ENCODE measurements around the gene NANOS2. TPM values are rescaled to one million over a fixed set of nuclear protein-coding genes. Genes with fewer than 3 reads are reported as not detected.

NANOS2 gene
- total RNA-seq (not detected), polyA plus RNA-seq (not detected)
- long read RNA-seq, donor 1 = 0 reads
- long read RNA-seq, donor 2 = 0 reads

DNA sequence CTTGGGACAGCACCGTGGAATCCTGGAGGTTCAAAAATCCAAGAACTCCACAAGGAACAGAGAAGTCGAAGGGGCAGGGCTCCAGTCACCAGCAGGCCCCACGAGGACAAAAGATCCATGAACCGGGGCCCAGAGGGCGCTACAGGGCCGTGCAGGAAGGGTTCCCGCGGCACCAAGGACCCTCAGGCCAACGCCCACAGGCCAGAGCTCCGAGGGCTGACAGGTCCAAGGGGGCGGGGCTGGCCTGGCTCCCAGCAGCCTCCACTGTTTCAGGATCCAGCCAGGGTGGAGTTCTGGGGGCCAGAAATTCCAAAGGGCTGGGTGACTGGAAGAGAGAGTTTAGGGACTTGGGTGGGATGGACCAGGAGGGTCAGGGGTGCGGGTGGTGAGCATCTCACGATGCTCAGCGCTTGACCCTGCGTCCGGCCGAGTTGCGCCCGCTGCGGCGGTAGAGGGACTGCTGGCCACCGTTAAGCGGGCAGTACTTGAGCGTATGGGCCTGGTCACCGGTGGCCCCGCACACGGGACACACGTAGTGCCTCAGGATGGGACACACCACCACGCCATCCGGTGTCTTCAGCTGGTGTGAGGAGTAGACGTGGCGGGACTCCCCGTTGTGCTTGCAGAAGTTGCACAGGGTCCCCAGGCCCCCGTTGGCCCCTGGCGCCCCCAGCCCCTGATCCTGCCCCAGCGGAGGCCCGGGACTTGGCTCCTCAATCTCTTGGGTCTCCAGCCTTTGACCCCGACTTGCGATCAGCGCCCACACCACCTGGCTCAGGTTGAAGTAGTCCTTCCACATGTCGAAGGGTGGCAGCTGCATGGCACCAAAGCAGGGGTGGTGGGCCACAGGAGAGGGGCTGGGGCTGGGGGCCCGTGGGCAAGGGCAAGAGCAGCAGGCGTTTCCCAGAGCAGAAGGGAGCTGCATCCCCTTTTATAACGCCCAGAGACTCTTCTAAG lies at the start of gene NANOS2:
TSS of gene NANOS2 (minus strand) at position 905 of the 957 bp plus-strand sequence. CDS start at position 820, 85 bp downstream.
- no peak for DNase-seq
- Histone ChIP-seq H3K36me3 (ENCODE audit: control insufficient read depth in 1 of 2, insufficient read depth in 2 of 2, low read length in 1 of 2) (no peaks in the 10 kb centered on the region), H3K27me3 (ENCODE audit: control insufficient read depth in 1 of 2, insufficient read depth in 2 of 2, low read length in 1 of 2) (no peaks in the 10 kb centered on the region), H3K4me1 (ENCODE audit: control insufficient read depth in 1 of 2, insufficient read depth in 2 of 2, low read length in 2 of 2) (no peaks in the 10 kb centered on the region), H3K4me3 (ENCODE audit: low read length in 2 of 2) (no peak within 1 kb of the TSS), H3K27ac (ENCODE audit: low read depth in 1 of 2, low read length in 2 of 2) (no peak within 1 kb of the TSS), H3K9me3 (ENCODE audit: control insufficient read depth, low read length) (no peaks in the 10 kb centered on the region)
- intact Hi-C loops (cut with DNase I) = no loop called here
- no peak for ATAC-seq (ENCODE audit: low FRiP score)
- 52 to 59% methylated on average over 43 to 44 of the region's 44 CpGs for WGBS, 2 donors

DNA sequence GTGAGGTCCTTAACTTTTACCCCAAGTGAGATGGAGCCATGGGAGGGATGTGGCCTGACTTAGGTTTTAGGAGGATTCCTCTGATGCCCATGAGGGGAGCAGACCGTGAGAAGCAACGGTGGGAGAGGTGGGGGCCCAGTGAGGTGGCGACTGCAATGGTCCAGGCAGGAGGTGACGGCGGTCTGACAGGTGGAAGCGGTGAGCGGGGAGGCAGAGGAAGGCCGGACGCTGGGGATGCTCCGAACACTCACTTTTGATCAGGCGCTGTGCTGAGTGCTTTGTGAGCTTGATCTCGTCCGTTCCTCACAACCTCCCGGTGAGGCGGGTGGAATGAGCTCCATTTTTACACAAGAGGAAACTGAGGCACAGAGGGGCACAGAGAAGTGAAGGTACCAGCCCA lies 47.4 kb upstream of the NANOS2 start:
- Histone ChIP-seq H3K9me3 (ENCODE audit: control insufficient read depth, low read length) (no peaks in the 10 kb centered on the region), H3K27ac (ENCODE audit: low read depth in 1 of 2, low read length in 2 of 2) (no peak overlapping the region), H3K36me3 (ENCODE audit: control insufficient read depth in 1 of 2, insufficient read depth in 2 of 2, low read length in 1 of 2) (no peaks in the 10 kb centered on the region), H3K4me3 (ENCODE audit: low read length in 2 of 2) (no peak overlapping the region), H3K4me1 (ENCODE audit: control insufficient read depth in 1 of 2, insufficient read depth in 2 of 2, low read length in 2 of 2) (no peaks in the 10 kb centered on the region), H3K27me3 (ENCODE audit: control insufficient read depth in 1 of 2, insufficient read depth in 2 of 2, low read length in 1 of 2) (no peaks in the 10 kb centered on the region)
- 81 to 85% methylated on average over 15 of the region's 15 CpGs for WGBS, 2 donors
- ATAC-seq (ENCODE audit: low FRiP score) = no peak
- DNase-seq = no peak
- intact Hi-C loops (cut with DNase I) = no loop called here

GRCh38 chr19:45960595-45961235 lies 46.1 kb upstream of the NANOS2 start:
- intact Hi-C loops (cut with DNase I) = no loop called here
- H3K9me3 ChIP-seq (ENCODE audit: control insufficient read depth, low read length) = no peaks in the 10 kb centered on the region
- H3K4me3 ChIP-seq (ENCODE audit: low read length in 2 of 2) = no peak overlapping the region
- H3K27ac ChIP-seq (ENCODE audit: low read depth in 1 of 2, low read length in 2 of 2) = no peak overlapping the region
- H3K36me3 ChIP-seq (ENCODE audit: control insufficient read depth in 1 of 2, insufficient read depth in 2 of 2, low read length in 1 of 2) = no peaks in the 10 kb centered on the region
- DNase-seq = no peak
- H3K4me1 ChIP-seq (ENCODE audit: control insufficient read depth in 1 of 2, insufficient read depth in 2 of 2, low read length in 2 of 2) = no peaks in the 10 kb centered on the region
- H3K27me3 ChIP-seq (ENCODE audit: control insufficient read depth in 1 of 2, insufficient read depth in 2 of 2, low read length in 1 of 2) = no peaks in the 10 kb centered on the region
- no peak for ATAC-seq (ENCODE audit: low FRiP score)
- WGBS, 2 donors = 9 to 12% methylated on average over 18 to 19 of the region's 19 CpGs

DNA sequence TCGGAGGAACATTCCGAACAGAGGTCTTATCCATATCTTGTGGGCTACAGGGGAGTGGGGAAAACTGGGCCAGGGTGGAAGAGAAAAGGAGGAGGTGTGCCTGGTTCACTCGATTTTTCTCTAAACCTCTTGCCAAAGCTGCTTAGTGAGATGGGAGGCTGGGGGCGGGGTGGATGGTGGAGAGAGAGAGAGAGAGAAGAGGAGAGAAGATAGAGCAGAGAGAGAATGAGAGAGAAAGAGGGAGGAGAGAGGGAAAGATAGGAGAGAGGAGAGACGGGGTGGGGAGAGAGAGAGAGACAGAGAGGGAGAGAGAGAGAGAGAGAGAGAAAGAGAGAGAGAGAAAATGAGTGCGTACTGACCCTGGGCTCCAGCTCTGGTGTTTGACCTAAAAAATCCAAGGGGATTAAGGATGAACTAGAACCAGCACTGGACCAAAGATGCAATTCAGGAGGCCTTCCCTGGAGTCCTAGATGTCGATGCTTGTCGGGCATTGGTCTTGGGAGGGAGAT lies 45.0 kb upstream of the NANOS2 start:
- DNase-seq (no peak), ATAC-seq (ENCODE audit: low FRiP score) (no peak)
- Histone ChIP-seq H3K4me1 (ENCODE audit: control insufficient read depth in 1 of 2, insufficient read depth in 2 of 2, low read length in 2 of 2) (no peaks in the 10 kb centered on the region), H3K27ac (ENCODE audit: low read depth in 1 of 2, low read length in 2 of 2) (no peak overlapping the region), H3K4me3 (ENCODE audit: low read length in 2 of 2) (no peak overlapping the region), H3K36me3 (ENCODE audit: control insufficient read depth in 1 of 2, insufficient read depth in 2 of 2, low read length in 1 of 2) (no peaks in the 10 kb centered on the region), H3K27me3 (ENCODE audit: control insufficient read depth in 1 of 2, insufficient read depth in 2 of 2, low read length in 1 of 2) (no peaks in the 10 kb centered on the region), H3K9me3 (ENCODE audit: control insufficient read depth, low read length) (no peaks in the 10 kb centered on the region)
- 63 to 73% methylated on average over 8 of the region's 8 CpGs for WGBS, 2 donors
- intact Hi-C loops (cut with DNase I) = no loop called here

GRCh38 chr19:45958769-45959516 lies 44.4 kb upstream of the NANOS2 start:
- Histone ChIP-seq H3K36me3 (ENCODE audit: control insufficient read depth in 1 of 2, insufficient read depth in 2 of 2, low read length in 1 of 2) (no peaks in the 10 kb centered on the region), H3K4me3 (ENCODE audit: low read length in 2 of 2) (no peak overlapping the region), H3K27ac (ENCODE audit: low read depth in 1 of 2, low read length in 2 of 2) (no peak overlapping the region), H3K27me3 (ENCODE audit: control insufficient read depth in 1 of 2, insufficient read depth in 2 of 2, low read length in 1 of 2) (no peaks in the 10 kb centered on the region), H3K9me3 (ENCODE audit: control insufficient read depth, low read length) (no peaks in the 10 kb centered on the region), H3K4me1 (ENCODE audit: control insufficient read depth in 1 of 2, insufficient read depth in 2 of 2, low read length in 2 of 2) (no peaks in the 10 kb centered on the region)
- no peak for ATAC-seq (ENCODE audit: low FRiP score)
- DNase-seq = no peak
- 67 to 75% methylated on average over 12 of the region's 12 CpGs for WGBS, 2 donors
- intact Hi-C loops (cut with DNase I) = no loop called here

DNA sequence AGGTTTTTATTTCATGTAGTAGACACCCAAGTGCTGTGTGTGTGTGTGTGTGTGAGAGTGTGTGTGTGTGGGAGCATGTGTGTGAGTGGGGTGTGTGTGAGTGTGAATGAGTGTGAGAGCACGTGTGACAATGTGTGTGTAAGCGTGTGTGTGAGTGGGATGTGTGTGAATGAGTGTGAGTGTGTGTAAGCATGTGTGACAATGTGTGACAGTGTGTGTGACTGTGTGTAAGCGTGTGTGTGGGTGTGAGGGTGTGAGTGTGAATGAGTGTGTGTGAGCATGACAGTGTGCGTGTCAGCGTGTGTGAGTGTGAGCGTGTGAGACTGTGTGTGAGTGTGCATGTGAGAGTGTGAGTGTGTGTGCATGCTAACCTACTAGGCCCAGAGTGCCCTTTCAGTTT lies 43.7 kb upstream of the NANOS2 start:
- intact Hi-C loops (cut with DNase I) = no loop called here
- H3K9me3 ChIP-seq (ENCODE audit: control insufficient read depth, low read length) = no peaks in the 10 kb centered on the region
- no peaks in the 10 kb centered on the region for H3K36me3 ChIP-seq (ENCODE audit: control insufficient read depth in 1 of 2, insufficient read depth in 2 of 2, low read length in 1 of 2)
- H3K4me3 ChIP-seq (ENCODE audit: low read length in 2 of 2) = no peak overlapping the region
- H3K27me3 ChIP-seq (ENCODE audit: control insufficient read depth in 1 of 2, insufficient read depth in 2 of 2, low read length in 1 of 2) = no peaks in the 10 kb centered on the region
- H3K4me1 ChIP-seq (ENCODE audit: control insufficient read depth in 1 of 2, insufficient read depth in 2 of 2, low read length in 2 of 2) = no peaks in the 10 kb centered on the region
- DNase-seq (no peak), ATAC-seq (ENCODE audit: low FRiP score) (no peak)
- WGBS, 2 donors = 84 to 89% methylated on average over 6 of the region's 6 CpGs
- no peak overlapping the region for H3K27ac ChIP-seq (ENCODE audit: low read depth in 1 of 2, low read length in 2 of 2)

DNA sequence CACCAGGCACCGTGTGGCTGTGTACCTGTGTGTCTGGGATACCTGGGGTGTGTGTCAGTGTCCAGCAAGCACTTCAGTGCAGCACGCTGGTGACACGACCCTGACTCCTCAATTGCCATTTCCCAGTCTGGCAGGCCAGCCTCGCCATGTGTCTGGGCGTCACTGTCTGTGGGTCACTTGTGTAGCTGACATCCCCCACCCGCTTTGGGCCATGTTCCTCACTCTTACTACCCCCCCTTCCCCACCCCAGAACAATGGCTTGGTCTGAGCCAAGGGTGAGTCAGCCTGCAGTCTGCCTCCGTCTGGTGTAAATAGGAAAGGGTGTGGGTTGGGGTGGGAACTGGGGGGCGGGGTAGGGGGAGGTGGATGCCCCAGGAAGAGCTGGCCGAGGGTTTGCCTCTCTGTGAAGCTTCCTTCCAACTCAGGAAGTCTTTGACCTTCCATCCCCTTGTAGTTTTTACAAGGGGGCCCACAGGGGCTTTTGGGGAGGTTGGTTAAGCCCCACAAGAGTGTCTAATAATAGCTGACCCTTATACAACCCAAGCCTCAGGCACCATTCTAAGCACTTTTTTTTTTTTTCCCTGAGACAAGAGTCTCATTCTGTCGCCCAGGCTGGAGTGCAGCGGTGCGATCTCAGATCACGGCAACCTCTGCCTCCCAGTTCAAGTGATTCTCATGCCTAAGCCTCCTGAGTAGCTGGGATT lies 41.5 kb upstream of the NANOS2 start:
- no peak overlapping the region for H3K4me3 ChIP-seq (ENCODE audit: low read length in 2 of 2)
- peak in 1 of 2 donors; percentile 52 for DNase-seq
- peak; percentile 74 for ATAC-seq (ENCODE audit: low FRiP score)
- H3K36me3 ChIP-seq (ENCODE audit: control insufficient read depth in 1 of 2, insufficient read depth in 2 of 2, low read length in 1 of 2) = no peaks in the 10 kb centered on the region
- no peaks in the 10 kb centered on the region for H3K4me1 ChIP-seq (ENCODE audit: control insufficient read depth in 1 of 2, insufficient read depth in 2 of 2, low read length in 2 of 2)
- intact Hi-C loops (cut with DNase I) = no loop called here
- no peaks in the 10 kb centered on the region for H3K9me3 ChIP-seq (ENCODE audit: control insufficient read depth, low read length)
- H3K27ac ChIP-seq (ENCODE audit: low read depth in 1 of 2, low read length in 2 of 2) = no peak overlapping the region
- H3K27me3 ChIP-seq (ENCODE audit: control insufficient read depth in 1 of 2, insufficient read depth in 2 of 2, low read length in 1 of 2) = no peaks in the 10 kb centered on the region
- 46 to 51% methylated on average over 13 of the region's 13 CpGs for WGBS, 2 donors

- Histone ChIP-seq H3K27me3 (ENCODE audit: control insufficient read depth in 1 of 2, insufficient read depth in 2 of 2, low read length in 1 of 2) (no peaks in the 10 kb centered on the region), H3K36me3 (ENCODE audit: control insufficient read depth in 1 of 2, insufficient read depth in 2 of 2, low read length in 1 of 2) (no peaks in the 10 kb centered on the region), H3K9me3 (ENCODE audit: control insufficient read depth, low read length) (no peaks in the 10 kb centered on the region), H3K4me1 (ENCODE audit: control insufficient read depth in 1 of 2, insufficient read depth in 2 of 2, low read length in 2 of 2) (no peaks in the 10 kb centered on the region), H3K4me3 (ENCODE audit: low read length in 2 of 2) (no peak overlapping the region), H3K27ac (ENCODE audit: low read depth in 1 of 2, low read length in 2 of 2) (no peak overlapping the region)
- intact Hi-C loops (cut with DNase I) = no loop called here
- ATAC-seq (ENCODE audit: low FRiP score) (no peak), DNase-seq (no peak)
- 19 to 27% methylated on average over 9 of the region's 9 CpGs for WGBS, 2 donors
Measured at GRCh38 chr19:45954156-45954555, 39.6 kb upstream of the NANOS2 start.
